ENCODE data around the gene LRRC49. TPM values are rescaled to one million over a fixed set of nuclear protein-coding genes. Genes with fewer than 3 reads are reported as not detected.

The LRRC49 gene
- total and polyA plus RNA-seq, 2 experiments from 2014 or later: 8.5 to 14.6 TPM

DNA sequence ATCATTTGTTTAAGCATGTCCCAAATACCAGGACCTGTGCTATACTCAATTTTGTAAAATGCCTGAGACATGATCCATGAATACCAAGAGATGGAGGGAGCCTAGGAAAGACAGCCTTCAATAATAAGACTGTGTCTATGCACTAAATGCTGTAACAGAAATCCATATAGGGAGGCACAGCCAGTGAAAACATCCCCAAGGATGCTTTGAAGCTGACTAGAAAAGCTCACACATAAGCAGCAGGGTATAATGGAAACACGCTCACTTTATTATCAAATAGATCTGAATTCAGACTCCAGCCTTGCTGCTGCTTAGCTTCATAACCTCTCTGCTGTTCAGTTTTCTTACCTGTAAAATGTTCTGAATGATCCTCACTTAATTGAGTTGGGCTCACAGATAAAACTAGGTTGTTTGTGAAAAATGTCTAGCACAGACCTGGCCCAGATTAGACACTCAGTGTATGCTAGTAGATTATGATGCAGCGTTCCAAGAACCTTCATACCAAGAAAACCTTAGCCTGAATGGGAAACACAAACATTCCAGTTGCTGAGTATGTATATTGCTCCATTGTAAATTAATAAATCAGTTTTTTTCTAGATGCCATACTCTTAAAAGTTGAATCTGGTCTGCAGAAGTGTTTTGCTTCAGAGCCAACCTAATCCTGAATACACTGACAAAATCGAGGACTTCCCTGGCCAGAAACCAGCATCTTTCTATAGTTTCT, 34.9 kb upstream of the LRRC49 start:
- no peaks in the 10 kb centered on the region for H3K9me2 ChIP-seq (ENCODE audit: insufficient read depth)
- H3K27me3 Mint-ChIP-seq (ENCODE audit: insufficient read depth, low read depth, poor library complexity): peaks cover 8% of the 10 kb centered on the region
- H4K20me1 ChIP-seq (replicated peaks; ENCODE audit: insufficient read depth): no peaks in the 10 kb centered on the region; the same call in 1 of the 2 replicates
- no peak overlapping the region for H3K4me3 Mint-ChIP-seq
- no peak overlapping the region for H2AFZ ChIP-seq
- H3K4me2 ChIP-seq: no peak overlapping the region
- H3K27ac ChIP-seq (ENCODE audit: low read depth): no peak overlapping the region
- H3K27ac Mint-ChIP-seq: no peak overlapping the region
- H3K4me1 ChIP-seq (ENCODE audit: insufficient read depth): peaks cover 2% of the 10 kb centered on the region
- no peaks in the 10 kb centered on the region for H3K79me2 ChIP-seq (replicated peaks; ENCODE audit: insufficient read depth)
- H3K27me3 ChIP-seq (ENCODE audit: insufficient read depth): peaks cover 10% of the 10 kb centered on the region
- no peak overlapping the region for H3K4me3 ChIP-seq
- H3K9me3 Mint-ChIP-seq: 0 out of 3 replicates have a peak, but pooled peaks cover 3% of the 10 kb centered on the region
- ATAC-seq (no peak), DNase-seq (ENCODE audit: low spot score) (no peak)
- H3F3A ChIP-seq (replicated peaks; ENCODE audit: low read depth): 0 out of 2 replicates have a peak, but pooled peaks cover 3% of the 10 kb centered on the region
- no peaks in the 10 kb centered on the region; the same call in 2 of the 3 replicates for H3K36me3 Mint-ChIP-seq (ENCODE audit: low read depth)
- no peaks in the 10 kb centered on the region for H3K36me3 ChIP-seq (ENCODE audit: insufficient read depth)
- no peak for TF ChIP-seq ZNF462 (CRISPR knock-in tag; IDR thresholded peaks at IDR 0.05)
- no peak for TF ChIP-seq NANOG (IDR thresholded peaks at IDR 0.05; ENCODE audit: borderline replicate concordance)
- TF ChIP-seq POLR2AphosphoS5 (IDR thresholded peaks at IDR 0.05; ENCODE audit: low read depth): no peak
- no peak for TF ChIP-seq CREB1 (CRISPR knock-in tag; IDR thresholded peaks at IDR 0.05; ENCODE audit: low read depth)
- TF ChIP-seq, protein P1, sequence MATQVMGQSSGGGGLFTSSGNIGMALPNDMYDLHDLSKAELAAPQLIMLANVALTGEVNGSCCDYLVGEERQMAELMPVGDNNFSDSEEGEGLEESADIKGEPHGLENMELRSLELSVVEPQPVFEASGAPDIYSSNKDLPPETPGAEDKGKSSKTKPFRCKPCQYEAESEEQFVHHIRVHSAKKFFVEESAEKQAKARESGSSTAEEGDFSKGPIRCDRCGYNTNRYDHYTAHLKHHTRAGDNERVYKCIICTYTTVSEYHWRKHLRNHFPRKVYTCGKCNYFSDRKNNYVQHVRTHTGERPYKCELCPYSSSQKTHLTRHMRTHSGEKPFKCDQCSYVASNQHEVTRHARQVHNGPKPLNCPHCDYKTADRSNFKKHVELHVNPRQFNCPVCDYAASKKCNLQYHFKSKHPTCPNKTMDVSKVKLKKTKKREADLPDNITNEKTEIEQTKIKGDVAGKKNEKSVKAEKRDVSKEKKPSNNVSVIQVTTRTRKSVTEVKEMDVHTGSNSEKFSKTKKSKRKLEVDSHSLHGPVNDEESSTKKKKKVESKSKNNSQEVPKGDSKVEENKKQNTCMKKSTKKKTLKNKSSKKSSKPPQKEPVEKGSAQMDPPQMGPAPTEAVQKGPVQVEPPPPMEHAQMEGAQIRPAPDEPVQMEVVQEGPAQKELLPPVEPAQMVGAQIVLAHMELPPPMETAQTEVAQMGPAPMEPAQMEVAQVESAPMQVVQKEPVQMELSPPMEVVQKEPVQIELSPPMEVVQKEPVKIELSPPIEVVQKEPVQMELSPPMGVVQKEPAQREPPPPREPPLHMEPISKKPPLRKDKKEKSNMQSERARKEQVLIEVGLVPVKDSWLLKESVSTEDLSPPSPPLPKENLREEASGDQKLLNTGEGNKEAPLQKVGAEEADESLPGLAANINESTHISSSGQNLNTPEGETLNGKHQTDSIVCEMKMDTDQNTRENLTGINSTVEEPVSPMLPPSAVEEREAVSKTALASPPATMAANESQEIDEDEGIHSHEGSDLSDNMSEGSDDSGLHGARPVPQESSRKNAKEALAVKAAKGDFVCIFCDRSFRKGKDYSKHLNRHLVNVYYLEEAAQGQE (IDR thresholded peaks at IDR 0.05; ENCODE audit: unreplicated experiment): no peak
- TF ChIP-seq JUNB (IDR thresholded peaks at IDR 0.05; ENCODE audit: unreplicated experiment): no peak
- TF ChIP-seq, protein P2, sequence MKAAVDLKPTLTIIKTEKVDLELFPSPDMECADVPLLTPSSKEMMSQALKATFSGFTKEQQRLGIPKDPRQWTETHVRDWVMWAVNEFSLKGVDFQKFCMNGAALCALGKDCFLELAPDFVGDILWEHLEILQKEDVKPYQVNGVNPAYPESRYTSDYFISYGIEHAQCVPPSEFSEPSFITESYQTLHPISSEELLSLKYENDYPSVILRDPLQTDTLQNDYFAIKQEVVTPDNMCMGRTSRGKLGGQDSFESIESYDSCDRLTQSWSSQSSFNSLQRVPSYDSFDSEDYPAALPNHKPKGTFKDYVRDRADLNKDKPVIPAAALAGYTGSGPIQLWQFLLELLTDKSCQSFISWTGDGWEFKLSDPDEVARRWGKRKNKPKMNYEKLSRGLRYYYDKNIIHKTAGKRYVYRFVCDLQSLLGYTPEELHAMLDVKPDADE (IDR thresholded peaks at IDR 0.05): no peak
- TF ChIP-seq EZH2 (IDR thresholded peaks at IDR 0.05; ENCODE audit: low read depth, unreplicated experiment): no peak
- no peak for TF ChIP-seq ZNF114 (CRISPR knock-in tag; IDR thresholded peaks at IDR 0.05)
- no peak for TF ChIP-seq STAT1 (IDR thresholded peaks at IDR 0.05; ENCODE audit: unreplicated experiment)
- TF ChIP-seq CTCF (conservative IDR thresholded peaks at IDR 0.05; ENCODE audit: low read depth in 2 of 2): no peak
- TF ChIP-seq ZNF331 (CRISPR knock-in tag; IDR thresholded peaks at IDR 0.05; ENCODE audit: low read depth): no peak
- peaks cover 9% of the 10 kb centered on the region for H3K4me1 Mint-ChIP-seq

Data from GM23338 (cell line).